Measurements from ENCODE around the gene SLC46A3.

- TF ChIP-seq BCL3 (IDR thresholded peaks at IDR 0.05; ENCODE audit: borderline replicate concordance, insufficient read depth, low read depth, low read length, poor library complexity, severe bottlenecking) (no peak), USF1 (IDR thresholded peaks at IDR 0.05; ENCODE audit: borderline replicate concordance, extremely low read length, insufficient read depth, low read depth, low read length) (no peak), POLR2A (IDR thresholded peaks at IDR 0.05; ENCODE audit: low read depth, low read length) (no peak), CTCF (IDR thresholded peaks at IDR 0.05 in 2 of 3, conservative IDR thresholded peaks at IDR 0.05 in 1 of 3; ENCODE audit: control insufficient read depth in 2 of 3, extremely low read depth in 1 of 3, insufficient read depth in 1 of 3, low read depth in 3 of 3, low read length in 3 of 3) (no peak), CEBPZ (IDR thresholded peaks at IDR 0.05; ENCODE audit: low read depth, low read length) (no peak), TCF12 (IDR thresholded peaks at IDR 0.05; ENCODE audit: low read depth, low read length) (no peak), YY1 (IDR thresholded peaks at IDR 0.05; ENCODE audit: low read depth, low read length) (no peak), MYC (IDR thresholded peaks at IDR 0.05; ENCODE audit: insufficient read depth, insufficient read length, insufficient replicate concordance, low read length, severe bottlenecking) (no peak), SPI1 (IDR thresholded peaks at IDR 0.05; ENCODE audit: borderline replicate concordance, insufficient read depth, low read depth, low read length) (no peak), FOXM1 (IDR thresholded peaks at IDR 0.05; ENCODE audit: low read depth, low read length) (no peak)
Measured at GRCh38 chr13:28763887-28764286, 45.1 kb upstream of the SLC46A3 start.

Data from GM12878 (cell line).